Measurements from ENCODE around the gene DACT1.
"Not testable (repeated sequence)": the region's sequence is repeated elsewhere in the genome, so short reads cannot be mapped to it uniquely, and the experiment has no call there.

Gene DACT1, protein sequence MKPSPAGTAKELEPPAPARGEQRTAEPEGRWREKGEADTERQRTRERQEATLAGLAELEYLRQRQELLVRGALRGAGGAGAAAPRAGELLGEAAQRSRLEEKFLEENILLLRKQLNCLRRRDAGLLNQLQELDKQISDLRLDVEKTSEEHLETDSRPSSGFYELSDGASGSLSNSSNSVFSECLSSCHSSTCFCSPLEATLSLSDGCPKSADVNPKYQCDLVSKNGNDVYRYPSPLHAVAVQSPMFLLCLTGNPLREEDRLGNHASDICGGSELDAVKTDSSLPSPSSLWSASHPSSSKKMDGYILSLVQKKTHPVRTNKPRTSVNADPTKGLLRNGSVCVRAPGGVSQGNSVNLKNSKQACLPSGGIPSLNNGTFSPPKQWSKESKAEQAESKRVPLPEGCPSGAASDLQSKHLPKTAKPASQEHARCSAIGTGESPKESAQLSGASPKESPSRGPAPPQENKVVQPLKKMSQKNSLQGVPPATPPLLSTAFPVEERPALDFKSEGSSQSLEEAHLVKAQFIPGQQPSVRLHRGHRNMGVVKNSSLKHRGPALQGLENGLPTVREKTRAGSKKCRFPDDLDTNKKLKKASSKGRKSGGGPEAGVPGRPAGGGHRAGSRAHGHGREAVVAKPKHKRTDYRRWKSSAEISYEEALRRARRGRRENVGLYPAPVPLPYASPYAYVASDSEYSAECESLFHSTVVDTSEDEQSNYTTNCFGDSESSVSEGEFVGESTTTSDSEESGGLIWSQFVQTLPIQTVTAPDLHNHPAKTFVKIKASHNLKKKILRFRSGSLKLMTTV

DNA sequence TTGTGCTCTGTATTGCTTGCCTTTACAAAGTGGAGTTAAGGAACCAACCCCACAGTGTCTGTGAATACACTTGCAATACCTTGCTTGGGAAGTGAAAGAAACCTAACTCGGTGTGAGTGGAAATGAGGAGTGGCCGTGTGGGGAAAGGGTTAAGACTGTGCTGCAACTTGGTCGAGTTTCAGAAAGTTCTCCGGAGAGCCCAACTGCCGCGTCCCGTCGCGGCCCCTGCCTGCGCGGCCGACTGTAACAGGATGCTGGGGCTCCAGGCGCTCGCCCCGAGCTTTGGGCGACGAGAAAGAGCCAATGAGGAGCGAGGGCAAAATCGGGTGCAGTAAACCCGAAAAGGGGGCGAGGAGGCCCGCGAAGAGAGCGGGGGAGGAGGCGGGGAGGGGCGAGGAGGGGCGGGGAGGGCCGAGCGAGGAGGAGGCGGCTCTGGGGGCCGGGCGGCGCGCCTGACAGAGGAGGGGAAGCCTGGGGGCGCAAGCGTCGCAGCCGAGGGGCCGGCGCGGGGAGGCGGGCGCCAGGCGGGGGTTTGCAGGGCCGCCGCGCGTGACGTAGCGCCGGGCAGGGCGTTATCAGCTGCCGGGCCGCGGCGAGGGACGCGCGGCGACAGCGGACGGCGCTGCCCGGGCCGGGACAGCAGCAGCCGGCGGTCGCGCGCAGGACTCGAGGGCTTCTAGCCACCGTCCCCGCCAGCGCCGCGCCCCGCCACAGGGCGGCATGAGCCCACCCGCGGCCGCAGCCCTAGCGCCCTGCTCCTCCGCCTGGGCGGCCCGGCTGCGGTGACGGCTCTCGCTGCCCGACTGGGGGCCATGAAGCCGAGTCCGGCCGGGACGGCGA, at the start of gene DACT1:
Gene DACT1, plus strand, starts transcription at position 572 of the 840 bp plus-strand sequence. Its CDS starts 241 bp downstream, at position 813.
- DNase-seq (ENCODE audit: low spot score) = no peak

DNA sequence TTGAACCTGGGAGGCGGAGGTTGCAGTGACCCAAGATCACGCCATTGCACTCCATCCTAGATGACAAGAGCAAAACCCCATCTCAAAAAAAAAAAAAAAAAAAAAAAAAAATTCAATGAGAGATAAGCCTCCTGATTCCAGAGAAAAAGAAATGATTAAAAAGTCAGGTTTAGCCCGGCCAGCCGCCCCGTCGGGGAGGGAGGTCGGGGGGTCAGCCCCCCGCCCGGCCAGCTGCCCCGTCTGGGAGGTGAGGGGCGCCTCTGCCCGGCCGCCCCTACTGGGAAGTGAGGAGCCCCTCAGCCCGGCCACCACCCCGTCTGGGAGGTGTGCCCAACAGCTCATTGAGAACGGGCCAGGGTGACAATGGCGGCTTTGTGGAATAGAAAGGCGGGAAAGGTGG, 49.4 kb upstream of the DACT1 start:
- DNase-seq (ENCODE audit: low spot score) = not testable (repeated sequence)

DNA sequence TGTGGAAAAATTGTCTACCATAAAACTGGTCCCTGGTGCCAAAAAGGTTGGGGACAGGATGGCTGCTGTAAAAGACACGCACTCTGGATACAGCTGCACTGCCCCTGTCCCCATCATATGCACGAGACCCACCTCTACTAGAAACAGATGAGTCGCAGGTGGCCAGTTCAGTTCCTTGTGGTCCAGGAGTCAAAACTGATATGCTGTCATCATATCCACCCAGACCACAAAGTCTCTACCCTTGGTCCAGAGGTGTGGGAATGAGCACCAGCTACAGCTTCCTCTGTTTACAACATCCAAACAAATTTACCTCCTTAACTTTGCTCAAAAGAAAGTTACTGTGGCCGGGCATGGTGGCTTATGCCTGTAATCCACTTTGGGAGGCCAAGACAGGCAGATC, 43.8 kb upstream of the DACT1 start:
- DNase-seq (ENCODE audit: low spot score) = no peak

DNA sequence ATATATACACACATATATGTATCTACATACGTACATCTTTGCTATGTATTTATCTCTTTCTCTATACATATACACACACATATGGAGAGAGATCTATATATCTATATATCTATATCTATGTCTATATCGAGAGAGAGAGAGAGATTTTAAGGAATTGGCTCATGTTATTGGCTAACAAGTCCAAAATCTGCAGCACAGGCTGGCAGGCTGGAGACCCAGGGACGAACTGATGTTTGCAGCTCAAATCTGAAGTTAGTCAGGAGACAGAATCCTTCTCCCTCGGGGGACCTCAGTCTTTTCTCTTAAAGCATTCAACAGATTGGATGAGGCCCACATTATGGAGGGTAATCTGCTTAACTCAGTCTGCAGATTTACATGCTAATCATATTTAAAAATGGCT, 40.7 kb upstream of the DACT1 start:
- no peak for DNase-seq (ENCODE audit: low spot score)

DNA sequence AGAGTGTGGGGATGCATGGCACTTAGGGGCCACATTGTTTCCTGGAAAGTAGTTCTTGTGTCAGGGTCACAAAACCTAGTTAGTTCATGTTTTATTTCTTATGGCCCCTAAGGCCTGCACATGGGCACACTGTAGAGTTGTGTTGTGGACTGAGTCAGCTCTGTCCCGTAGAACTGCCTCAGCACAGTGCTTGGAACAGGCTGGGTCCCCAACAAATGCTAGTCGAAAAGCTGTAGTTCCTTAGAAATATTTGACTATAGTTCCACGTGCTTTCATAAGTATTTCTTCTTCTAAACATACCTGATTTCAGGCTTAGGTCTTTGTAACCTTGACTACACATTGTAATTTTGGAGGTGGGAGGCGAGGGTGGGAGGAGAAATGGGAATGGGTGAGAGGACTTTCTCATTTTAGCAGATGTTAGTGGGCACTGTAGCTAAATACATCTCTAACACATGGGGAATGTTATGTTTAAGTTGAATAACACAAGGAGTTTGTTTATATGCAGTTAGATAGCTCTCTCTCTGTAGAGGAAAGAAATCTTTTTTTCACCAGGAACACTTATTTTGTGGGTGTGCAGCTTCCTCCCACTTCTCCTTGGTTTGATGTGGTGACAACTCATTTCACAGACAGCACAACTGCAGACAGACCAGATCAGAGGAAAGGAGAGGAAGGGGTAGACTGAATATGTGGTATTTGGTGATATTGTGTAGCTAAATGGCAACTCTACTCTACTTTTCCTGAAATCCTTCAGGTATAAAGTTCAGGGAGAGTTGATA, 39.5 kb upstream of the DACT1 start:
- DNase-seq (ENCODE audit: low spot score) = no peak

DNA sequence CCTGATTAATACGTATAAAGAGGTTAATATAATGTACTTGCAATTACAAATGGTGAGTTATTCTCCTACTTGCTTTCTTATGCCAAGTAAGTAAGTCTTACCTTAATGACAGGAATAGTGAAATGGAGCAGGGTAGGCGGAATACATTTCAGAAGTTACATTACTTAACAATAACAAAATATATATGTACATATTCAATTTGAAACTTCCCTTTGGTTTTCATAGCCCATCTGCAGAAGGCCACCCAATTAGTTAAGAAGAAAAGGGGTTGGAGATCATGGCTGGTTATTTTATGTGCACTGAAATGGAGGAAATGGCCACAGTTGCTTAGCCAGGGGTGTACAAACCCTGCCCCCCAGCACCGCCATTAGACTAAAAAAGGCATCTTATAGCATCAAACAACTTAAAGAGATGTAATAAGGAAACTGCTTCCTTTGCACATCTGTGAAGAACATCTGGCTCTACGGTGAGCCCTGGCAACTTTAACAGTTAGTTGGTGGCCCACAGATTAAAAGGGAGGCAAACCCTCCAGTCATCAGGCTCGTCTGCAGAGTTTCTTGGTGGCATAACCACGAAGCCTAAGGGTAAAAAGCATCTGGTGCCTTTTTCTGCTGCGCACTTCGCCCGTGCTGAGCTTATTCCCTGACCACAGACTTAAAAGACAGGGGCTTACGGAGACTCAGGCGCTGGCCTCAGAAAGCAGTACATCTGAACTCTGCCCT, 38.8 kb upstream of the DACT1 start:
- DNase-seq (ENCODE audit: low spot score) = no peak

DNA sequence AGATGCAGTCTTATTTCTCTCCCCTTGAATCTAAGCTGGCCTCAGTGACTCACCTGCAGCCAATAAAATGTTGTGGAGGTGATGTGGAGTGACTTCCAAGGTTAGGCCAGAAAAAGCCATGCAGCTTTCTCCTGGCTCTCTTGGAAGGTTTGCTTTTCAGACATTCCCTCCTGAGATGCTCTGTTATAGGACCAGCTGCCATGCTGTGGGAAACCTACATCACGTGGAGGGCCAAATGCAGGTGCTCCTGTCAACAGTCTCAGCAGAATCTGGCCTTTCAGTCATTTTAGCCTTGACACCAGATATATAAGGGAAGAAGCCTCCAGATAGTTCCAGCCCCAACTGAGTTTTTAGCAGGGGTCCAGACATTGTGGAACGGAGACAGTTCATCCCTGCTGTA, 38.1 kb upstream of the DACT1 start:
- DNase-seq (ENCODE audit: low spot score) = no peak

DNA sequence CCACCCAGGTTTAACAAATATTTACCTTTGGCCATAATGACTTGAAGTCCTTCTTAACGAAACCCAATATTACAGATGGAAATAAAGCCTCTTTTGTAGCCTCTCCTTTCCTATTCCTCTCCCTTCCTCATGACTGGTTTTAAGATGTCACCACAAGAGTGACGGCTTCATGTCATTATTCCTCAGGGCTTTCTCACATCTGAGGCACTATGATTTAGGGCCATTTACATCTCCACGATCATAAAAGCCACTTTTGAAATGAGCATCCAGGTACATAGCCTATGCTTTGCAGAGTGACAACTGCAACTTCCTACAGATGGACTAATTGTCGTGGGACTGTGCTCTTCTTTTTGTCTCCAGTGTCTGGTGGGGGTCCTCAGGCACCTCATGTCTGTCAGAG, 32.3 kb upstream of the DACT1 start:
- DNase-seq (ENCODE audit: low spot score) = no peak

DNA sequence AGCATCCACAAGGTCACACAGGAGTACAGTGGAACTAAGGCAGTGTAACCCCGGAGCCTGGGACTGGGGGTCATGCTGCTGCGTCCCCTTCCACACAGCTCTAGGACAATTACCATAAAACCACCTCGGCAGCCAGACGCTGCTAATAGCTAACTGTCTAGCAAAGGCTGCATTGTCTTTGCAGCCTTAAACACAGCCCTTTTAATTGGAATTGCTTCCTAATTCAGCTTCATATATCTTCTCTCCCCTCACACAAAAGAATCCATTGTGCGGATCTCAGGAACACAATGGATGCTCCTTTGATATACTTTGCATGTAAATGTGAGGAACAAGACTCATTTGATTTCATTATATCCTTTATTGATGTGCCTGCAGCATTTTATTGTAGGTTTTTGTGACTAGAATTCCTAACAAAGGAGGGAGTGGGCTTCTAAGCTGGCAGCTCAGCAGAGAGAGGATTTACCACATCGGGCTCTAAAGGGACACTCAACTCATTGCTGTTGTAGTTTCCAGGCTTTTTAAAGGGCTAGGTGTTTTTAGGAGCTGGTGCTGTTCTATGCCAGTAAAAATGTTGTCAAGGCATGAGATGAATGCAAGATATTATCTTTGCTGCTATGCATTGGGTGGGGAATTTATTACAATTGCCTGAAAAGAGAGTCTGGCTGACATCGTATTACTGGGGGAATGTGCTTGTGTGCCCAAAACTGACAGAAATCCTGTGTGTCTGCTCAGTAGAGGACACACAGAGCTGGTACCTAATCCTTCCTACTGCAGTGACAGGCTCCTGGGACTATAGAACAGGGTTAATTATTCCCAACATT, 30.4 kb upstream of the DACT1 start:
- DNase-seq (ENCODE audit: low spot score) = no peak

DNA sequence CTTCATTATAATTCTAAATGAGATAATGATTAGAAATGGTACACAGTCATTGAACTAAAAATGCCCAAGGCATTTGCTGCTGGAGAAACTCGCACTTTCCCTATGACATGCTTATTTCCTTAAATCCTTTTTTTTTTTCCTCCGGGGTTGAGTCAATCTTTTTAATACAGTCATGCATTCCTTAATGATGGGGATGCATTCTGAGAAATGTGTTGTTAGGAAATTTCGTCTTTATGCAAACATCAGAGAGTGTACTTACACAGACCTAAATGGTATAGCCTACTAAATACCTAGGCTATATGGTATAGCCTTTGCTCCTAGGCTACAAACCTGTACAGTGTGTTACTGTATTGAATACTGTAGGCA, 29.8 kb upstream of the DACT1 start:
- peak; percentile 45 for DNase-seq (ENCODE audit: low spot score)

DNA sequence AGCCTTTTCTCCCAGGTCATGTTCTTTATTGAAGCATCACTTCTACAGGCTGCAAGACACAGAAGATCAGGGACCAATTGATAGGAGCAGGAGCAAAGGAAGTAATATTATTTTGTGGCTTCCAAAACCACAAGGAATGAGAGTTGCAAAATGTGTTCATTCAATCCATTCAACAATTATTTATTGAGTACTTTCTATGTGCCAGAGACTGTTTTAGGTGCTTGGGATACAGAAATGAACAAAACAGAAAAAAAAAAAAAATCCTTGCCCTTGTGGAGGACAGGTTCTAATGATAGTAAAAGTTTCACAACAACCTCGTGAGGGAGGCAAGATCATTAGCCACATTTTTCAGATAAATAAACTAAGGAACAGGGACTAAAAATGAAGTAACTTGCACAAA, 20.1 kb upstream of the DACT1 start:
- no peak for DNase-seq (ENCODE audit: low spot score)

DNA sequence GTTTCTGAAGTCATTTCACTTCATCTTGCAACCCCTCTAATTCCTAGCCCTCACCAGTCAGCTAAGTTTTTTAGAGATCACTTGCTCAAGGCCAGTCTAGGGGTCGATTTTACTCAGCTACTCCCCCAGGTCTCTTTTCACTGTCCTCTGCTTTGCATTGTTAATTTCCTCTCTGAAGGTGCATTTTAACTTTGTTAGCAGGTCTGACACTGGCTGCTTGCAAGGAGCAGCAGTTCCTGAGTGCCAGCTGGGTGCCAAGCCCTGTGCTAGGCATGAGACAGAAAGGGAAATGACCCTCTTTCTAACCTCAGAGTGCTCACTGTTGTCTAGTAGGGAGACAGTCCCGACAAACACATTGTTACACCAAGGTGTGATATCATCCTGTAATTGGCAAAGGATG, 17.8 kb upstream of the DACT1 start:
- no peak for DNase-seq (ENCODE audit: low spot score)

DNA sequence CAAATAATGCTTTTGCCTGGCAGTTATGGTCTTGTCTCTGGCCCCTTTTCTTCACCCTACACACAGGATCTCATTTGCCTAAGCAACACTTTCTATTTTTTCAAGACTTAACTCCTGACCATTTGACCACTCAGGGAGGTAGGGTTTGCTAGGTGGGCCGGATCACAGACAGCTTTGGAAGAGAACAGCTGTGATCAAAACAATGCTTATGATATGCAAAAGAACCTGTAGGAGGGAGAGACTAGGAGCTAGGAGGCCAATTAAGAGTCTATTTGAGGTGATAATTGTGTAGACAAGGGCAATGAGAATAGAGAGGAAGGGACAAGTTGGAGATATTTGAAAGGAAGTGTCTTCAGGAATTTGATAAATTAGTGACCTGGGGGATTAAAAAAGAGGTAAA, 12.3 kb upstream of the DACT1 start:
- DNase-seq (ENCODE audit: low spot score) = no peak

DNA sequence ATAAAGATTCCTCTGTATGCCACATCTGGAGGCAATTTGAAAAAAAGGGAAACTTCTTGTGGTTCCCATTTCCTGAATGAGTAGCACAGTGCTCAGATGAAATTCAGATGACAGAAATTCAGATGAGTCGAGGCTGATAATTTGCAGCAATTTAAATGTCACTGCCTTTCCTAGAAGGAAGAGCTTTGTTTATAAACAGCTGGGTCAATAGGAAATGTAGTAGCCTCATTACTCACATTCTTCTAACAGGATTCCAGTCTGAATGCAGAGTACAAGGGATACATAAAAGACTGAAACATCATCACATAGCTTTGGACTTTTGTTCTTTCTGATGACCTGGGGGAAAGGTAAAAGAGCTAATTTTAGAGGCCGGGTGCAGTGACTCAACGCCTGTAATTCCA, 11.3 kb upstream of the DACT1 start:
- DNase-seq (ENCODE audit: low spot score) = no peak

DNA sequence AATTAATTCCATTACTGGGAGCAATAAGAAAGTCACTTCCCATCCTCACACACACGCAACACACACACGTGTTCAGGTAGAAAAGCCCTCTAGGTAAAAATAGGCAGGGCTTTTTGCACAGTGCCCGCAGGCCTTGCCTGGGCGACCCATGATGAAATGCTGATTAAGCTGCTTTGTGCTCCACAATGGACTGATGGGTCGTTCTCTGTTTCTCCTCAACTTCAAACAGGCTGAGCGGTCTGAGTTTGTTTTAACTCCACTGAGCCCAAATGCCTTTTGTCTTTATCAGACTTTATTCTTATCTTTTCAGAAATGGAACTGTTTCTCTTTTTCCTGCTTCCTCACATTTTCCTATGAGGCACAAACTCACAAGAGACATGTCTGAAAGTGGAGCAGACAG, 9.4 kb upstream of the DACT1 start:
- no peak for DNase-seq (ENCODE audit: low spot score)

DNA sequence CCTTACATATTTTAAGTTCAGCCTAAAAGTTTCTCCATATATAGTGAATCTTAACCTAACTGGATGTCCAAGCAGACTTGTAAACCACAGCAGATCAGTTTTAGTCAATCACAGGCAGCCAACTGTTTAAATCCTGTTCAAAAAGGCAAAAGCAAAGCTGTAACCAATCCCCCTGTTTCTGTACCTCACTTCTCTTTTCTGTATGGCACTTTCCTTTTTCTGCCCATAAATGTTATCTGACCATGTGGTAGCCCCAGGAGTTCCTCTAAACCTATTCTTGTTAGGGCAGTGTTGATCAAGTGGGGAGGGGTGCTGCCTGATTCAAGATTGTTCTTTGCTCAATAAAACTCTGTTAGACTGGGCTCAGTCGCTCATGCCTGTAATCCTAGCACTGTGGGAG, 8.5 kb upstream of the DACT1 start:
- no peak for DNase-seq (ENCODE audit: low spot score)

DNA sequence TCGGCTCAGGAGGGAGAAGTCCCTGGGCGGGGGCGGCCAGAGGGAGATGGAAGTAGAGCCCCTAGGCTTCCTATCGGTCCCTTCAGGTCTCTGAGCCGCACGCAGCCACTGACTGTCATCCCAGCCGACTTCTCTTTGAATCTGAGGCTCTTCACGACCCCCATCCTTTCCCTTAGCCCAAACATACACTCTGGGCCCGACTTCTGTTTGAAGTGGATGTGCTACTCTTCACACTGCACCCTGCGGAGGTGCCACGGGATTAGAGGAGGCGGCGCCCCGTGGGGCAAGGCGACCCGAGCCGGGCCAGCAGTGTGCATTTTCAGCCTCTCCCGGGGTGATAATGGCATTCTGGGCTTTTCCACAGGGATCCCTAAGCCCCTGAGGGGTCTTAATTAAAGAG, 6.0 kb upstream of the DACT1 start:
- DNase-seq (ENCODE audit: low spot score) = no peak

DNA sequence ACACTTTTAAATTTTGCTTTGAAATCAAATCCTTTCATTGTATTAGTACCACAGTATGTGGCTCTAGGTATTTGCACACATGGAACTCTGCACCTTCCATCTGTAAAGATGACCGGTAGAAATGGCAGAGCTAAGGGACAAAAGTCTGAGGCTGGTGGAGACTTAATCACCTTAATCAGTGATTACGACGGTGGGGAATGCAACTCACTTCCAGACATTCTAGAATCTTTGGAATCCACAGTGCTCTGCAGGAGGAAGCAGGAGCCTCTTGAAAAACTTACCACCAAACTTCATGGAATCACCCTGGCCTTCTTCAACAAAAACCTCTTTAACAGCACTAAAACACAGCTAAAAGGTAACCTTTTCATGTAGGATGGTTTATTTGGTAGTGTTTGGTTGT, 3.9 kb upstream of the DACT1 start:
- no peak for DNase-seq (ENCODE audit: low spot score)

DNA sequence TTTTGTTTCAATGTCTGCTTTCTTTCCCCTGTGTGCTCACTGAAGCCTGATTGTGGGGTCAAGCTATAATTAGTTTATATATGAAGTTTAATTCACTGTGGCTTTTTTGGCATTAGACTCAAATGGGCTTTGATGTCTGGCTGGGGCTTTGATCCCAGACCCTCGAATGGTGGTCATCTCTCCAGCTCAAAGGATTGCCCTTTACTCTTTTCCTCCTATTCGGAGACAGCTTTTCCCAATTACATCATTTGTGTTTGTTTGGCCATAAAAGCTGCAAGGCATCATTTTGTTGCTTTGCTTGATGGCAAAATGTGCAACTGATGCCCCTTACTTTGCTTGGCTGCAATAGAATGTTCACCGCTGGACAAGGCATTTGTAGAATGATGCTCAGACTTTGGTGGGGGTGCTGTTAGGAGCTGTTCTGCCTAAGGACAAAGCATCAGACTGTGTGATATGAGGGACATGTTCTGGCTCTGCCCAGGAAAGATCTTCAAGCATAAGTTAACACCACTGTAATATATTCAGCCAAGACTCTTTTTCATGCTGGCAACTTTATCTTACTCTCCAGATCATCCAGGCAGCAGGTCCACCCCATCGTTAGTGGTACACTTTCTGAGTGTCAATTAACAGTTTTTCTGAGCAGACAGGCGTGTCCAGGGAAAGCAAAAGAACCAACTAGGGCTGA, 3.2 kb upstream of the DACT1 start:
- no peak for DNase-seq (ENCODE audit: low spot score)
